Hematopoietic multipotent progenitor cell treated with erythropoietin and hydrocortisone succinate and interleukin-3 and kit ligand, for 17 days (in vitro differentiated cells): ENCODE results near the gene CRELD1.

Experiments used
- DNase-seq: peaks from one replicate; pipeline ENCODE4 v3.0.0-alpha.2; 2015; ENCODE audit warnings: low spot score

Gene CRELD1

GRCh38 chr3:9957214-9957613, 23.6 kb downstream of the CRELD1 start:
- DNase-seq, result peak; percentile 32

GRCh38 chr3:9965200-9965875, 31.7 kb downstream of the CRELD1 start:
- DNase-seq, result no peak

- no peak for DNase-seq
Observed at GRCh38 chr3:9966841-9967240, 33.2 kb downstream of the CRELD1 start.

- no peak for DNase-seq
Observed at GRCh38 chr3:9969632-9970019, 36.0 kb downstream of the CRELD1 start.

- no peak for DNase-seq
Observed at GRCh38 chr3:9970020-9970652, 36.5 kb downstream of the CRELD1 start.

- DNase-seq, result peak; percentile 98
Observed at GRCh38 chr3:9976721-9977709, 43.4 kb downstream of the CRELD1 start.

GRCh38 chr3:9978710-9979305, 45.2 kb downstream of the CRELD1 start:
- DNase-seq, result peak; percentile 84

- no peak for DNase-seq
Observed at GRCh38 chr3:9980251-9980650, 46.6 kb downstream of the CRELD1 start.

GRCh38 chr3:9986230-9986725, 52.6 kb downstream of the CRELD1 start:
- DNase-seq, result no peak

GRCh38 chr3:9994086-9994844, 60.6 kb downstream of the CRELD1 start:
- no peak for DNase-seq
